HL-60 (cell line): Measurements from ENCODE around the gene DNAH10.

Source experiments
- GABPA ChIP-seq: IDR thresholded peaks from 2 replicates; pipeline ENCODE4 v1.6.1; 2012; ENCODE audit warnings: low read depth
- POLR2AphosphoS5 ChIP-seq: IDR thresholded peaks from 2 replicates; pipeline ENCODE4 v1.6.1; 2012; ENCODE audit warnings: low read depth
- REST ChIP-seq: IDR thresholded peaks from 2 replicates; pipeline ENCODE4 v1.6.1; 2012; ENCODE audit warnings: low read depth; ENCODE audit not compliant: insufficient replicate concordance
- SPI1 ChIP-seq: IDR thresholded peaks from 2 replicates; pipeline ENCODE4 v1.6.1; 2012; ENCODE audit warnings: low read depth, mild to moderate bottlenecking, borderline replicate concordance
- TF ChIP-seq, protein P1 (sequence below): IDR thresholded peaks from one replicate; pipeline ENCODE4 v1.5.1; 2011; ENCODE audit warnings: low read length, control low read depth, inconsistent platforms; ENCODE audit not compliant: insufficient read depth

GRCh38 chr12:123948796-123949769 is 187.0 kb downstream of the DNAH10 start:
- TF ChIP-seq, protein P1, sequence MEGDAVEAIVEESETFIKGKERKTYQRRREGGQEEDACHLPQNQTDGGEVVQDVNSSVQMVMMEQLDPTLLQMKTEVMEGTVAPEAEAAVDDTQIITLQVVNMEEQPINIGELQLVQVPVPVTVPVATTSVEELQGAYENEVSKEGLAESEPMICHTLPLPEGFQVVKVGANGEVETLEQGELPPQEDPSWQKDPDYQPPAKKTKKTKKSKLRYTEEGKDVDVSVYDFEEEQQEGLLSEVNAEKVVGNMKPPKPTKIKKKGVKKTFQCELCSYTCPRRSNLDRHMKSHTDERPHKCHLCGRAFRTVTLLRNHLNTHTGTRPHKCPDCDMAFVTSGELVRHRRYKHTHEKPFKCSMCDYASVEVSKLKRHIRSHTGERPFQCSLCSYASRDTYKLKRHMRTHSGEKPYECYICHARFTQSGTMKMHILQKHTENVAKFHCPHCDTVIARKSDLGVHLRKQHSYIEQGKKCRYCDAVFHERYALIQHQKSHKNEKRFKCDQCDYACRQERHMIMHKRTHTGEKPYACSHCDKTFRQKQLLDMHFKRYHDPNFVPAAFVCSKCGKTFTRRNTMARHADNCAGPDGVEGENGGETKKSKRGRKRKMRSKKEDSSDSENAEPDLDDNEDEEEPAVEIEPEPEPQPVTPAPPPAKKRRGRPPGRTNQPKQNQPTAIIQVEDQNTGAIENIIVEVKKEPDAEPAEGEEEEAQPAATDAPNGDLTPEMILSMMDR = no peak
- TF ChIP-seq POLR2AphosphoS5 = no peak
- TF ChIP-seq GABPA = no peak
- TF ChIP-seq REST = no peak
- TF ChIP-seq SPI1 = no peak
